ENCODE measurements around the gene CIDEA.

- TF ChIP-seq CTCF (IDR thresholded peaks at IDR 0.05; ENCODE audit: insufficient read depth, low read length) (no peak), REST (IDR thresholded peaks at IDR 0.05; ENCODE audit: insufficient replicate concordance, low read depth) (no peak), POLR2AphosphoS5 (IDR thresholded peaks at IDR 0.05; ENCODE audit: low read depth) (no peak), SPI1 (IDR thresholded peaks at IDR 0.05; ENCODE audit: borderline replicate concordance, low read depth) (no peak)
Observed at GRCh38 chr18:12245793-12246135, 8.4 kb upstream of the CIDEA start.

All from HL-60 (cell line).